CD4-positive, alpha-beta T cell treated with Interleukin-15 for 4 hours (primary cell): ENCODE measurements around the gene CFAP107.
"Not testable (repeated sequence)": the region's sequence is repeated elsewhere in the genome, so short reads cannot be mapped to it uniquely, and the experiment has no call there.

Source experiments
- DNase-seq: peaks from one replicate; pipeline ENCODE4 v3.0.0-alpha.2; 2020; ENCODE audit warnings: low spot score

The CFAP107 gene

GRCh38 chr1:12745992-12746323, at the start of gene CFAP107:
Gene CFAP107, plus strand, starts transcription at chr1:12746200. Its CDS starts 231 bp downstream, at chr1:12746431.
- DNase-seq = no peak

GRCh38 chr1:12696658-12697057, 49.3 kb upstream of the CFAP107 start:
- DNase-seq = no peak

GRCh38 chr1:12697397-12697796, 48.6 kb upstream of the CFAP107 start:
- DNase-seq = no peak

GRCh38 chr1:12703821-12704451, 42.1 kb upstream of the CFAP107 start:
- DNase-seq = no peak

GRCh38 chr1:12706061-12706460, 39.9 kb upstream of the CFAP107 start:
- no peak for DNase-seq

- no peak for DNase-seq
Measured at GRCh38 chr1:12708396-12709090, 37.5 kb upstream of the CFAP107 start.

- no peak for DNase-seq
Measured at GRCh38 chr1:12709091-12709491, 36.9 kb upstream of the CFAP107 start.

GRCh38 chr1:12709696-12710095, 36.3 kb upstream of the CFAP107 start:
- no peak for DNase-seq

GRCh38 chr1:12711536-12711935, 34.5 kb upstream of the CFAP107 start:
- DNase-seq = no peak

GRCh38 chr1:12712076-12712475, 33.9 kb upstream of the CFAP107 start:
- DNase-seq = no peak

- DNase-seq = no peak
Measured at GRCh38 chr1:12712929-12713328, 33.1 kb upstream of the CFAP107 start.

GRCh38 chr1:12713651-12714050, 32.3 kb upstream of the CFAP107 start:
- DNase-seq = not testable (repeated sequence)

- DNase-seq = no peak
Measured at GRCh38 chr1:12714710-12715475, 31.1 kb upstream of the CFAP107 start.

- no peak for DNase-seq
Measured at GRCh38 chr1:12715896-12716437, 30.0 kb upstream of the CFAP107 start, which contains the start of gene AADACL3. Gene AADACL3, plus strand, starts transcription at chr1:12716110. Its CDS starts 67 bp downstream, at chr1:12716177.

GRCh38 chr1:12717301-12717838, 28.6 kb upstream of the CFAP107 start:
- DNase-seq = no peak

GRCh38 chr1:12722626-12723025, 23.4 kb upstream of the CFAP107 start:
- DNase-seq = no peak

GRCh38 chr1:12728391-12728790, 17.6 kb upstream of the CFAP107 start:
- no peak for DNase-seq

- DNase-seq = no peak
Measured at GRCh38 chr1:12730156-12730555, 15.8 kb upstream of the CFAP107 start.

GRCh38 chr1:12731084-12731483, 14.9 kb upstream of the CFAP107 start:
- DNase-seq = not testable (repeated sequence)

GRCh38 chr1:12734651-12735050, 11.3 kb upstream of the CFAP107 start:
- no peak for DNase-seq

GRCh38 chr1:12738934-12739333, 7.1 kb upstream of the CFAP107 start:
- no peak for DNase-seq

- no peak for DNase-seq
Measured at GRCh38 chr1:12739613-12740012, 6.4 kb upstream of the CFAP107 start.
